Measurements from ENCODE around the gene ANKRD33B.
A peak's percentile ranks its signal among the peaks of the same experiment; 100 is the strongest.

The ANKRD33B gene

GRCh38 chr5:10674096-10674495 is 110.2 kb downstream of the ANKRD33B start:
- DNase-seq (ENCODE audit: low read depth, low spot score) = no peak

GRCh38 chr5:10674582-10674981 is 110.7 kb downstream of the ANKRD33B start:
- DNase-seq (ENCODE audit: low read depth, low spot score) = no peak

- no peak for DNase-seq (ENCODE audit: low read depth, low spot score)
Observed at GRCh38 chr5:10675177-10675700, 111.4 kb downstream of the ANKRD33B start.

DNA sequence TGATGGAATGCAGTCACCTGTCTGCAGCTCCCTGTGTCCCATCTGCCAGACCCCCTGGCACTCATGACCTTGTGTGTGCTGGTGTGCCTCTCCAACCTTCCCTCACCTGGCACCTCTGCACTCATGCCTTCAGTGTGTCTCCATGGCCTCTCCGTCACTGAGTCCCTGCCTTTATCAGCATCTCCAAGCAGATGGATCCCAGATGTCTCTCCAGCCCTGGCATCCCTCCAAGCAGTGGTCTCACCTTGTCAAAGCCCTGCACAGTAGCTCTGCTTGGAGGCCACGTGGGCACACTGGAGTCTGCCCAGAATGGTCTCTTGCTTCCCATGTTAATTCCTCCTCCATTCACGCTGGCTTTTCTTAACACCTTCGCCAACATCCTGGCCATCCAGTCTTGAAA is 112.4 kb downstream of the ANKRD33B start:
- no peak for DNase-seq (ENCODE audit: low read depth, low spot score)

- no peak for DNase-seq (ENCODE audit: low read depth, low spot score)
Observed at GRCh38 chr5:10676946-10677345, 113.1 kb downstream of the ANKRD33B start.

DNA sequence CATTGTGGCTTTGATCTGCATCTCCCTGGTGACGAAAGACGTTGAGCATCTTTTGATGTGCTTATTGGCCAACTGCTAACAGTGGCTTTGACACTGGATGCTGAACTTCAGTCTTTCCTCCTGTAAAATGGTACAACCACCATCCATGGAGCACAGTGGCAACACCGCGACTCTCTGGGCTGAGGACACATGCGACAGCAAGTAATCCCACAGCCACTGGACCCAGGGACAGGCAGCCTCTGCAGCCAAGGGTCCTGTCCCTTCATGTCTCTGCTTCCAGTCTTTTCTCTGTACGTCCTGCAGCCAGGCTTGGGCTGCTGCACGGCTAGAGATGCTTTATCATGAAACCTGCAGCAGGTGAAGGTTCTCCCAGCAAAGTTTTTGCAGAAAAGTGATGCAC is 113.7 kb downstream of the ANKRD33B start:
- DNase-seq (ENCODE audit: low read depth, low spot score) = no peak

- DNase-seq (ENCODE audit: low read depth, low spot score) = no peak
Observed at GRCh38 chr5:10678244-10678643, 114.4 kb downstream of the ANKRD33B start.

- no peak for DNase-seq (ENCODE audit: low read depth, low spot score)
Observed at GRCh38 chr5:10679336-10679988, 115.6 kb downstream of the ANKRD33B start.

GRCh38 chr5:10680876-10681481 is 117.1 kb downstream of the ANKRD33B start:
- DNase-seq (ENCODE audit: low read depth, low spot score) = no peak

DNA sequence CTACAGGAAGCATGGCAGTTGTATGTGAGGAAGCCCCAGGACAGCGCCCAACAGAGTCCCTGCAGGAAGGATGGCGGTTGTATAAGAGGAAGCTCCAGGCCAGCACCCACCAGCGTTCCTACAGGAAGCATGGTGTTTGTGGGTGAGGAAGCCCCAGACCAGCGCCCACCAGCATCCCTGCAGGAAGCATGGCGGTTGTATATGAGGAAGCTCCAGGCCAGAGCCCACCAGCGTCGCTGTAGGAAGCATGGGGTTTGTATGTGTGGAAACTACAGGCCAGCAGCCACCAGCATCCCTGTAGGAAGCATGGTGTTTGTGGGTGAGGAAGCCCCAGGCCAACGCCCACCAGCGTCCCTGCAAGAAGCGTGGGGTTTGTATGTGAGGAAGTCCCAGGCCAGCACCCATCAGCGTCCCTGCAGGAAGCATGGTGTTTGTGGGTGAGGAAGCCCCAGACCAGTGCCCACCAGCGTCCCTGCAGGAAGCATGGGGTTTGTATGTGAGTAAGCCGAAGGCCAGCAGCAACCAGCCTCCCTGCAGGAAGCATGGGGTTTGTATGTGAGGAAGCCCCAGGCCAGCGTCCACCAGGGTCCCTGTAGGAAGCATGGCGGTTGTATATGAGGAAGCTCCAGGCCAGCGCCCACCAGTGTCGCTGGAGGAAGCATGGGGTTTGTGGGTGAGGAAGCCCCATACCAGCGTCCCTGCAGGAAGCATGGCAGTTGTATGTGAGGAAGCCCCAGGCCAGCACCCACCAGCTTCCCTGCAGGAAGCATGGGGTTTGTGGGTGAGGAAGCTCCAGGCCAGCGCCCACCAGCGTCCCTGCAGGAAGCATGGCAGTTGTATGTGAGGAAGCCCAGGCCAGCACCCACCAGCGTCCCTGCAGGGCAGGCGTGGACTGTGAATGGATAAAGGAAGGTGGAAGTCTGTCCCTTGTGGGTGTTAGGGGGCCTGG is 118.1 kb downstream of the ANKRD33B start:
- no peak for DNase-seq (ENCODE audit: low read depth, low spot score)

GRCh38 chr5:10682801-10683525 is 119.1 kb downstream of the ANKRD33B start:
- no peak for DNase-seq (ENCODE audit: low read depth, low spot score)

DNA sequence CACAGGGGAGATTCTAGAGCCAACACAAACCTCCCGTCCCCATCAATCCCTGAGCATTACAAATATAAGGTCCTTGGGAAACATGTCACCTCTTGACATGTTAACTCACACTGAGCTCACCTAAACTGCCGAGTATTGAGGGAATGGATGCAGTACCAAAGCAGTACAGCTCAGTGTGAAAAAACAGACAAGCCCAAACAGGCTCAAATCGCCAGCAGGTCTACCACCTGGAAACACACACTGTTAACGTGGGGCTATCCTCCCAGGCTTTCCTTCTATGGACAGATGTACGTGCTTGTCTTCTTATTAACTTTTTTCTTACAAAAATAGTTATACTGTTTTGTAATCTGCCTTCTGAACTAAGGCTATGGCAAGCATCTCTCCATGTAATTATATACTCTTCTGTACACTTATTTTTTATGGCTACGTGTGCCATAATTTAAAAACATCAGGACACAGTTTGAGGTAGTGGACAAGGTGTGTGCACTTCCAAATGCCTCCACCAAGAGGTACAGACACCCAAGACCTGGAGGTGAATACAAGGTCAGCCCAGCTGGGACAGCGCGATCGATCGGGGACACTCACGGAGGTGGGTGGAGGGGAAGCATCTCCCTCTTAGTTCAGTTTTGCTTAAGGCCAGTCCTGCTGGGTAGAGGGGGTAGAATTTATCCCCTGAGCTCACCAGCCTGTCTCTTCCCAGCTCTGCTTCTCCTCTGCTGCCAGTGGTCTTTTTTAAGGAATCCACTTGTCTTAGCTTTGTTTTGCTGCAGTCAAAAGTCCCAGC is 120.6 kb downstream of the ANKRD33B start:
- no peak for DNase-seq (ENCODE audit: low read depth, low spot score)

GRCh38 chr5:10685115-10685521 is 121.2 kb downstream of the ANKRD33B start:
- DNase-seq (ENCODE audit: low read depth, low spot score) = no peak

- DNase-seq (ENCODE audit: low read depth, low spot score) = no peak
Observed at GRCh38 chr5:10686890-10687289, 123.0 kb downstream of the ANKRD33B start.

GRCh38 chr5:10688651-10689171 is 124.8 kb downstream of the ANKRD33B start:
- DNase-seq (ENCODE audit: low read depth, low spot score) = no peak

GRCh38 chr5:10689391-10690081 is 125.7 kb downstream of the ANKRD33B start:
- peak; percentile 85 for DNase-seq (ENCODE audit: low read depth, low spot score)

GRCh38 chr5:10690460-10691440 is 126.9 kb downstream of the ANKRD33B start:
- no peak for DNase-seq (ENCODE audit: low read depth, low spot score)
